OCI-LY7 (cell line): Measurements from ENCODE around the gene SLX4IP. TPM values are rescaled to one million over a fixed set of nuclear protein-coding genes. Genes with fewer than 3 reads are reported as not detected.

Experiments used
- BruUV-seq: library from RNA; stranded (reverse); fragments of 400-500 nt; replicated peaks from 2 replicates; lab custom pipeline; 2021; lab: Mats Ljungman, UMichigan
- CTCF ChIA-PET: fragments of 300-600 bp; sonication (Branson Sonifier 250); formaldehyde crosslinking; loops from one replicate; lab custom pipeline; 2022; ENCODE audit warnings: antibody characterized with exemption; ENCODE audit not compliant: unreplicated experiment; lab: Charles Lee
- POLR2A ChIA-PET: fragments of 300-600 bp; sonication (Branson Sonifier 250); formaldehyde crosslinking; loops from one replicate; lab custom pipeline; 2022; ENCODE audit warnings: antibody characterized with exemption; lab: Charles Lee
- DNase-seq: peaks from one replicate; pipeline ENCODE4 v3.0.0-alpha.2; 2015; ENCODE audit warnings: low spot score
- H2AFZ ChIP-seq: fragments of 200-600 bp; sonication (generic), shearing (Covaris generic); 2 replicates; pipeline ENCODE4 v1.6.1; 2014; ENCODE audit warnings: mild to moderate bottlenecking, antibody characterized with exemption, low read length, moderate library complexity
- H3K27ac ChIP-seq: fragments of 200-600 bp; sonication (generic); 2 replicates; pipeline ENCODE4 v1.5.1; 2014; ENCODE audit warnings: mixed run types, low read depth, mild to moderate bottlenecking, moderate library complexity, low read length, inconsistent platforms; ENCODE audit not compliant: poor library complexity, severe bottlenecking
- H3K36me3 ChIP-seq: fragments of 200-600 bp; sonication (generic); 2 replicates; pipeline ENCODE4 v1.6.1; 2014; ENCODE audit warnings: mild to moderate bottlenecking, antibody characterized with exemption, low read length, moderate library complexity, mixed read lengths; ENCODE audit not compliant: insufficient read depth
- H3K4me1 ChIP-seq: fragments of 200-600 bp; sonication (generic); 2 replicates; pipeline ENCODE4 v1.5.1; 2014; ENCODE audit warnings: mild to moderate bottlenecking, low read length; ENCODE audit not compliant: insufficient read depth, poor library complexity, severe bottlenecking
- H3K4me2 ChIP-seq: fragments of 200-600 bp; sonication (generic); 2 replicates; pipeline ENCODE4 v1.6.1; 2014; ENCODE audit warnings: mild to moderate bottlenecking, low read length
- H3K4me3 ChIP-seq: fragments of 200-600 bp; sonication (generic); 2 replicates; pipeline ENCODE4 v1.5.1; 2014; ENCODE audit warnings: mild to moderate bottlenecking, low read depth, low read length; ENCODE audit not compliant: poor library complexity, severe bottlenecking
- H3K79me2 ChIP-seq: fragments of 200-600 bp; sonication (generic); 2 replicates; pipeline ENCODE4 v1.6.1; 2016; ENCODE audit warnings: low read depth, mild to moderate bottlenecking, low read length, moderate library complexity, mixed read lengths; ENCODE audit not compliant: insufficient read depth
- H3K9me2 ChIP-seq: fragments of 200-600 bp; sonication (generic); 2 replicates; pipeline ENCODE4 v1.6.1; 2016; ENCODE audit warnings: mild to moderate bottlenecking, low read length, mixed read lengths; ENCODE audit not compliant: insufficient read depth
- H3K9me3 ChIP-seq: fragments of 200-600 bp; sonication (generic); 2 replicates; pipeline ENCODE4 v1.6.1; 2014; ENCODE audit warnings: mild to moderate bottlenecking, mixed run types, low read length, mixed read lengths
- H4K20me1 ChIP-seq: fragments of 200-600 bp; sonication (generic); 2 replicates; pipeline ENCODE4 v1.6.1; 2014; ENCODE audit warnings: mild to moderate bottlenecking, antibody characterized with exemption, low read length, moderate library complexity, mixed read lengths; ENCODE audit not compliant: insufficient read depth
- CTCF ChIP-seq: fragments of 200-600 bp; sonication (generic); conservative IDR thresholded peaks from 2 replicates; pipeline ENCODE4 v1.5.1; 2014; ENCODE audit warnings: mild to moderate bottlenecking, antibody characterized with exemption, low read length, moderate library complexity, mixed read lengths
- EZH2phosphoT487 ChIP-seq: fragments of 200-600 bp; sonication (generic); IDR thresholded peaks from 2 replicates; pipeline ENCODE4 v1.6.1; 2018; ENCODE audit warnings: low read depth, borderline replicate concordance, mild to moderate bottlenecking, mixed run types, antibody characterized with exemption, low read length, moderate library complexity, mixed read lengths
- intact Hi-C: fragments of 100-400 bp; cut with micrococcal nuclease; formaldehyde crosslinking; loops from one replicate; pipeline ENCODE4 v1.10.0; 2022; ENCODE audit not compliant: unreplicated experiment
- total RNA-seq, 2 experiments: library from RNA; depleted of rRNA in 1 of 2; stranded (reverse); fragments of >200 nt in 1 of 2; shearing (Covaris generic) in 1 of 2; gene quantifications; 2 replicates each; pipeline ENCODE4 v1.2.3, GENCODE V29; 2014 to 2022

SLX4IP gene
- total RNA-seq, 2 experiments from 2014 or later, result 4.1 to 9.2 TPM

GRCh38 chr20:10404959-10405530 lies 30.1 kb upstream of the SLX4IP start:
- Histone ChIP-seq H3K4me3 (no peak overlapping the region), H3K27ac (no peak overlapping the region), H3K4me2 (no peak overlapping the region), H3K9me2 (no peaks in the 10 kb centered on the region), H4K20me1 (no peaks in the 10 kb centered on the region), H3K4me1 (no peaks in the 10 kb centered on the region), H3K79me2 (no peaks in the 10 kb centered on the region), H3K9me3 (no peaks in the 10 kb centered on the region), H2AFZ (no peak overlapping the region), H3K36me3 (peaks cover 3% of the 10 kb centered on the region; the same call in 1 of the 2 replicates)
- intact Hi-C loops, result no loop called here
- no peak for DNase-seq
- no TSS peak for BruUV-seq
- ChIA-PET POLR2A (no interaction called here), CTCF (no interaction called here)
- TF ChIP-seq EZH2phosphoT487 (no peak), CTCF (no peak)

GRCh38 chr20:10408108-10408813 lies 26.8 kb upstream of the SLX4IP start:
- Histone ChIP-seq H4K20me1 (no peaks in the 10 kb centered on the region), H3K36me3 (peaks cover 3% of the 10 kb centered on the region; the same call in 1 of the 2 replicates), H2AFZ (no peak overlapping the region), H3K4me2 (no peak overlapping the region), H3K9me2 (no peaks in the 10 kb centered on the region), H3K4me1 (no peaks in the 10 kb centered on the region), H3K9me3 (no peaks in the 10 kb centered on the region), H3K4me3 (no peak overlapping the region), H3K79me2 (no peaks in the 10 kb centered on the region), H3K27ac (no peak overlapping the region)
- ChIA-PET CTCF (no interaction called here), POLR2A (interaction anchor here (0.6 kb wide), 1 partner anchor 16 kb away, joined by 3 read pairs; no protein-coding TSS in a partner anchor)
- TF ChIP-seq EZH2phosphoT487, result no peak
- TF ChIP-seq CTCF, result no peak
- intact Hi-C loops, result no loop called here
- no TSS peak for BruUV-seq
- DNase-seq, result no peak

- H3K36me3 ChIP-seq, result no peaks in the 10 kb centered on the region
- H4K20me1 ChIP-seq, result no peaks in the 10 kb centered on the region
- no peak for DNase-seq
- BruUV-seq, result no TSS peak
- H3K79me2 ChIP-seq, result no peaks in the 10 kb centered on the region
- no peaks in the 10 kb centered on the region for H3K9me3 ChIP-seq
- CTCF ChIA-PET, result no interaction called here
- intact Hi-C loops, result no loop called here
- POLR2A ChIA-PET, result no interaction called here
- no peak overlapping the region for H2AFZ ChIP-seq
- H3K4me1 ChIP-seq, result no peaks in the 10 kb centered on the region
- no peak overlapping the region for H3K27ac ChIP-seq
- no peak overlapping the region for H3K4me3 ChIP-seq
- H3K9me2 ChIP-seq, result no peaks in the 10 kb centered on the region
- H3K4me2 ChIP-seq, result no peak overlapping the region
- TF ChIP-seq EZH2phosphoT487, result no peak
- TF ChIP-seq CTCF, result no peak
Measured at GRCh38 chr20:10411673-10412072, 23.4 kb upstream of the SLX4IP start.
